Tibial artery (tissue), 4 donors: ENCODE measurements around the gene GPSM3.

ENCODE experiments used
- DNase-seq, 2 donors: peaks; one replicate each; pipeline ENCODE4 v3.0.0-alpha.2; 2019
- H3K27ac ChIP-seq, 2 donors: fragments of 200-600 bp; sonication (generic) in 1 of 2; 1 replicate in 1 of 2; 2 replicates in 1 of 2; pipeline ENCODE4 v1.5.1; 2018 to 2019; ENCODE audit warnings: mild to moderate bottlenecking in 1 of 2
- H3K27me3 ChIP-seq, 2 donors: fragments of 200-600 bp; sonication (generic) in 1 of 2; one replicate each; pipeline versions ENCODE4 v1.5.1 to v1.6.0; 2016 to 2019
- H3K36me3 ChIP-seq, 3 donors: fragments of 200-600 bp; sonication (generic) in 2 of 3; one replicate each; pipeline ENCODE4 v1.5.1; 2016 to 2019; ENCODE audit warnings: mild to moderate bottlenecking in 2 of 3
- H3K4me1 ChIP-seq, 4 donors: fragments of 200-600 bp; sonication (generic) in 2 of 4; 1 replicate in 3 of 4; 2 replicates in 1 of 4; pipeline ENCODE4 v1.5.1; 2016 to 2019
- H3K4me3 ChIP-seq, 2 donors: fragments of 200-600 bp; sonication (generic) in 1 of 2; 1 replicate in 1 of 2; 2 replicates in 1 of 2; pipeline ENCODE4 v1.5.1; 2018 to 2019; ENCODE audit warnings: mild to moderate bottlenecking in 2 of 2
- H3K9me3 ChIP-seq, 3 donors: fragments of 200-600 bp; sonication (generic) in 1 of 3; one replicate each; pipeline ENCODE4 v1.5.1; 2016 to 2019
- CTCF ChIP-seq, 2 experiments: fragments of 200-600 bp in 1 of 2; fragments of 450-650 bp in 1 of 2; IDR thresholded peaks; one replicate each; pipeline ENCODE4 v1.5.1; 2017 to 2019; ENCODE audit warnings: antibody characterized with exemption in 2 of 2, mild to moderate bottlenecking in 1 of 2, moderate library complexity in 1 of 2
- intact Hi-C: fragments of 100-400 bp; cut with DNase I; formaldehyde crosslinking; loops from one replicate; pipeline ENCODE4 v1.15.0; 2023; ENCODE audit warnings: low total_unique reads

GPSM3 gene

GRCh38 chr6:32192608-32193039 lies at the start of gene GPSM3:
Gene GPSM3 (minus strand): TSS chr6:32192643. CDS start chr6:32192513, 130 bp downstream.
- Histone ChIP-seq H3K9me3 (no peaks in the 10 kb centered on the region), H3K27me3 (no peaks in the 10 kb centered on the region), H3K4me1 (peaks cover 0 to 57% (median 47%) of the 10 kb centered on the region in 4 donors), H3K4me3 (peak within 1 kb of the TSS; percentile 26 to 30), H3K27ac (peak within 1 kb of the TSS; percentile 92 to 97), H3K36me3 (peaks cover 3 to 4% (median 4%) of the 10 kb centered on the region in 3 donors)
- TF ChIP-seq CTCF (IDR thresholded peaks at IDR 0.05) = no peak
- DNase-seq = peak in 1 of 2 donors; percentile 75
- intact Hi-C loops = no loop called here

GRCh38 chr6:32240686-32241085 lies 48.2 kb upstream of the GPSM3 start:
- no peak overlapping the region for H3K4me3 ChIP-seq
- H3K9me3 ChIP-seq = no peaks in the 10 kb centered on the region
- intact Hi-C loops = no loop called here
- H3K27ac ChIP-seq = no peak overlapping the region
- peaks cover 0 to 4% of the 10 kb centered on the region in 2 donors for H3K27me3 ChIP-seq
- H3K36me3 ChIP-seq = no peaks in the 10 kb centered on the region
- no peak for TF ChIP-seq CTCF (IDR thresholded peaks at IDR 0.05)
- DNase-seq = no peak
- peaks cover 0 to 7% (median 3%) of the 10 kb centered on the region in 4 donors for H3K4me1 ChIP-seq

- H3K4me3 ChIP-seq = no peak overlapping the region
- H3K9me3 ChIP-seq = no peaks in the 10 kb centered on the region
- peaks cover 0 to 4% (median 2%) of the 10 kb centered on the region in 4 donors for H3K4me1 ChIP-seq
- peaks cover 0 to 4% of the 10 kb centered on the region in 2 donors for H3K27me3 ChIP-seq
- DNase-seq = no peak
- no peaks in the 10 kb centered on the region for H3K36me3 ChIP-seq
- no peak for TF ChIP-seq CTCF (IDR thresholded peaks at IDR 0.05)
- no peak overlapping the region for H3K27ac ChIP-seq
- intact Hi-C loops = no loop called here
Observed at GRCh38 chr6:32239462-32239861, 47.0 kb upstream of the GPSM3 start.

- no peaks in the 10 kb centered on the region for H3K36me3 ChIP-seq
- H3K27me3 ChIP-seq = no peaks in the 10 kb centered on the region
- DNase-seq = no peak
- no peak overlapping the region for H3K4me3 ChIP-seq
- no peak overlapping the region for H3K27ac ChIP-seq
- no peaks in the 10 kb centered on the region for H3K9me3 ChIP-seq
- H3K4me1 ChIP-seq = no peaks in the 10 kb centered on the region
- intact Hi-C loops = no loop called here
- no peak for TF ChIP-seq CTCF (IDR thresholded peaks at IDR 0.05)
Observed at GRCh38 chr6:32234934-32235333, 42.5 kb upstream of the GPSM3 start.

- Histone ChIP-seq H3K27me3 (peaks cover 0 to 13% of the 10 kb centered on the region in 2 donors), H3K9me3 (no peaks in the 10 kb centered on the region), H3K4me3 (no peak overlapping the region), H3K27ac (no peak overlapping the region), H3K4me1 (no peaks in the 10 kb centered on the region), H3K36me3 (no peaks in the 10 kb centered on the region)
- no peak for DNase-seq
- intact Hi-C loops = no loop called here
- no peak for TF ChIP-seq CTCF (IDR thresholded peaks at IDR 0.05)
Observed at GRCh38 chr6:32226434-32226833, 34.0 kb upstream of the GPSM3 start.

- Histone ChIP-seq H3K4me3 (no peak overlapping the region), H3K4me1 (no peaks in the 10 kb centered on the region), H3K27ac (no peak overlapping the region), H3K9me3 (no peaks in the 10 kb centered on the region), H3K36me3 (no peaks in the 10 kb centered on the region), H3K27me3 (peaks cover 0 to 23% of the 10 kb centered on the region in 2 donors)
- TF ChIP-seq CTCF (IDR thresholded peaks at IDR 0.05) = no peak
- DNase-seq = peak in 1 of 2 donors; percentile 6
- intact Hi-C loops = no loop called here
Observed at GRCh38 chr6:32224696-32225095, 32.3 kb upstream of the GPSM3 start.
